CD4-positive, alpha-beta T cell treated with Interleukin-6 for 4 hours (primary cell): ENCODE data around the gene SIX6.
A peak's percentile ranks its signal among the peaks of the same experiment; 100 is the strongest.

Source experiments
- DNase-seq: peaks from one replicate; pipeline ENCODE4 v3.0.0-alpha.2; 2020; ENCODE audit warnings: mixed read lengths

The SIX6 gene

GRCh38 chr14:60514741-60515491, 6.0 kb downstream of the SIX6 start:
- DNase-seq: no peak

- DNase-seq: no peak
Measured at GRCh38 chr14:60515511-60516289, 6.8 kb downstream of the SIX6 start.

DNA sequence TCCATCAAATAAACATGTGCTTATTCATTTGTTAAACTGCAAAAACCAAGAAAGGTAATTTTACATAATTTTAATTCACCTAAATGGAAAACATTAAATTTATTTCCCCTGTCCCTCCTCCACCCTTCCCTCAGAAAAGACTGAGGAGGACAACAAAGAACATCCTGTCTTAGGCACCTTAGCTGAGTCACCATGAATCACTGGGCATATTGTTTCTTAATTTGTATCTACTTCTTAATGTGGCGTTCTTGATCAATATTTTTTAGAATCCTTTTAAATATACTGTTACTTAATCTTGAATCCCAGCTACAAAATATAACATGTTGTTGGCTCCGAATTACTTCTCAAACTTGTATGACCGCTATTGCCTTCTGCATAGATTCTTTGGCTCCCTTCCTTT, 23.5 kb downstream of the SIX6 start:
- DNase-seq: no peak

DNA sequence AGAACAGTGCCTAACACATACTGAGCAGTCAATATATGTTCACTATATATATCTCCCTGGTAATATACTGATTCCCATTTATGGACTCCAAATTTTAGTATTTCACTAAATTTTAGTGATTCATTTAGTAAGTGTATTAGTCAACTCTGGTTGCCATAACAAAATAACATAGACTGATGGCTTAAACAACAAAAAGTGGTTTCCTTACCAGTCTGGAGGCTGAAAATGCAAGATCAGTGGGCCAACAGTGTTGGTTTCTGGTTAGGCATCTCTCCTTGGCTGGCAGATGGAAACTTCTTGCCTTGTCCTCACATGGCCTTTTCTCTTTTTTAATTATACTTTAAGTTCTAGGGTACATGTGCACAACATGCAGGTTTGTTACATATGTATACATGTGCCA, 28.7 kb downstream of the SIX6 start:
- no peak for DNase-seq

DNA sequence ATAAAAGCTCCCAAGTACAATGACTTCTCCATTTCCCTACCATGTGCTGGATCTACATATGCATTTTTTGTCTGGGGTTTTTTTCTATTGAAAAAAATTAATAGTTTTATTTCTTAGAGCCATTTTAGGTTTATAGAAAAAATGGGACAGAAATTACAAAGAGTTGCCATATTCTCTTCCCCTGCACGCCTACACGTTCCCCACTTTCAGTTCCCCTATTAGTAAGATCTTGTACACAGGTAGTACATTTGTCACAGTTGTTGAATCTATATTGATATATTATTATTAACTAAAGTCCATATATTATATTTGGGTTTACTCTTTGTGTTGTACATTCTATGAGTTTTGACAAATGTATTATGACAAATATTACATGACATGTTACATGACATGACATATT, 35.7 kb downstream of the SIX6 start:
- no peak for DNase-seq

DNA sequence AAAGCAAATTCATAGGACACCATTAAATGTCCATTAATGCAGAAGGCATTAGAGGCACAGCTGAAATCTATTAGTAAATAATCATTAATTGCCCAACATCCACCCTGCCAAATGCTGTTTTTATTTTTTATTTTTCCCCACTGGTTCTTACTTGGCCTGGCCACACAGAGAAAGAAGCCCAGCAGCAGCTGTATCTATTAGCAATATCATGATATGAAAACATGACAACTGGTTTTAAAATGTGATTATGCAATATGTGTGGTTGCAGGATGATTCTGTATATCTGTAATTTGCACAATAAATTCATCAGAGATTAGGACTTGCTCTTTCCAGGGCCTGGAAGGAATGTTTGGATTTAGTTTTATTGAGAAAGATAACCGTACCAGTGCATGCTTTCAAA, 44.9 kb downstream of the SIX6 start:
- no peak for DNase-seq

- DNase-seq: peak; percentile 5
Measured at GRCh38 chr14:60561845-60562746, 53.1 kb downstream of the SIX6 start.
